Cardiac fibroblast (primary cell): ENCODE measurements around the gene AOC2.

Experiments
- DNase-seq, 2 donors: peaks; one replicate each; pipeline versions ENCODE4 v3.0.0 to v3.0.0-alpha.2; 2010; ENCODE audit warnings: low read depth in 2 of 2
- H3K4me3 ChIP-seq, 2 donors: replicated peaks in 1 of 2; 1 replicate in 1 of 2; 2 replicates in 1 of 2; pipeline ENCODE4 v1.5.1; 2011; ENCODE audit warnings: low read depth in 2 of 2, low read length in 2 of 2, mild to moderate bottlenecking in 2 of 2, moderate library complexity in 1 of 2
- TF ChIP-seq, protein P1 (sequence below): IDR thresholded peaks from one replicate; pipeline ENCODE4 v1.5.1; 2011; ENCODE audit warnings: low read depth, mild to moderate bottlenecking, low read length, inconsistent platforms

The AOC2 gene

DNA sequence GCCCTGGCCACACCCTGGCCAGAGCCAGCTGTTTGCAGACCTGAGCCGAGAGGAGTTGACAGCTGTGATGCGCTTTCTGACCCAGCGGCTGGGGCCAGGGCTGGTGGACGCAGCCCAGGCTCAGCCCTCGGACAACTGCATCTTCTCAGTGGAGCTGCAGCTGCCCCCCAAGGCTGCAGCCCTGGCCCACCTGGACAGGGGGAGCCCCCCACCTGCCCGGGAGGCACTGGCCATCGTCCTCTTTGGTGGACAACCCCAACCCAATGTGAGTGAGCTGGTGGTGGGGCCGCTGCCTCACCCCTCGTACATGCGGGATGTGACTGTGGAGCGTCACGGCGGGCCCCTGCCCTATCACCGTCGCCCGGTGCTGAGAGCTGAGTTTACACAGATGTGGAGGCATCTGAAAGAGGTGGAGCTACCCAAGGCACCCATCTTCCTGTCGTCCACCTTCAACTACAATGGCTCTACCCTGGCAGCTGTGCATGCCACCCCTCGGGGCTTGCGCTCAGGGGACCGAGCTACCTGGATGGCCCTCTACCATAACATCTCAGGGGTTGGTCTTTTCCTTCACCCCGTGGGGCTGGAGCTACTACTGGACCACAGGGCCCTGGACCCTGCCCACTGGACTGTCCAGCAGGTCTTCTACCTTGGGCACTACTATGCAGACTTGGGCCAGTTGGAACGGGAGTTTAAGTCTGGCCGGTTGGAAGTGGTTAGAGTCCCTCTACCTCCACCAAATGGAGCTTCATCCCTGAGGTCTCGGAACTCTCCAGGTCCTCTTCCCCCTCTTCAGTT, 578 bp downstream of the AOC2 start:
- DNase-seq, result no peak
- TF ChIP-seq, protein P1, sequence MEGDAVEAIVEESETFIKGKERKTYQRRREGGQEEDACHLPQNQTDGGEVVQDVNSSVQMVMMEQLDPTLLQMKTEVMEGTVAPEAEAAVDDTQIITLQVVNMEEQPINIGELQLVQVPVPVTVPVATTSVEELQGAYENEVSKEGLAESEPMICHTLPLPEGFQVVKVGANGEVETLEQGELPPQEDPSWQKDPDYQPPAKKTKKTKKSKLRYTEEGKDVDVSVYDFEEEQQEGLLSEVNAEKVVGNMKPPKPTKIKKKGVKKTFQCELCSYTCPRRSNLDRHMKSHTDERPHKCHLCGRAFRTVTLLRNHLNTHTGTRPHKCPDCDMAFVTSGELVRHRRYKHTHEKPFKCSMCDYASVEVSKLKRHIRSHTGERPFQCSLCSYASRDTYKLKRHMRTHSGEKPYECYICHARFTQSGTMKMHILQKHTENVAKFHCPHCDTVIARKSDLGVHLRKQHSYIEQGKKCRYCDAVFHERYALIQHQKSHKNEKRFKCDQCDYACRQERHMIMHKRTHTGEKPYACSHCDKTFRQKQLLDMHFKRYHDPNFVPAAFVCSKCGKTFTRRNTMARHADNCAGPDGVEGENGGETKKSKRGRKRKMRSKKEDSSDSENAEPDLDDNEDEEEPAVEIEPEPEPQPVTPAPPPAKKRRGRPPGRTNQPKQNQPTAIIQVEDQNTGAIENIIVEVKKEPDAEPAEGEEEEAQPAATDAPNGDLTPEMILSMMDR, result no peak
- H3K4me3 ChIP-seq, result no peak overlapping the region

DNA sequence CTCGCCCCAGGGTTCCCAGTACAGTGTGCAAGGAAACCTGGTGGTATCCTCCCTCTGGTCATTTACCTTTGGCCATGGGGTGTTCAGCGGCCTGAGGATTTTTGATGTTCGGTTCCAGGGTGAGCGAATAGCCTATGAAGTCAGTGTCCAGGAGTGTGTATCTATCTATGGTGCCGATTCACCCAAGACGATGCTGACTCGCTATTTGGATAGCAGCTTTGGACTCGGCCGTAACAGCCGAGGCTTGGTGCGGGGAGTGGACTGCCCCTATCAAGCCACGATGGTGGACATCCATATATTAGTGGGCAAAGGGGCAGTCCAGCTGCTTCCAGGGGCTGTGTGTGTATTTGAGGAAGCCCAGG, 1.2 kb downstream of the AOC2 start:
- no peak overlapping the region for H3K4me3 ChIP-seq
- TF ChIP-seq, protein P1, result no peak
- DNase-seq, result no peak

DNA sequence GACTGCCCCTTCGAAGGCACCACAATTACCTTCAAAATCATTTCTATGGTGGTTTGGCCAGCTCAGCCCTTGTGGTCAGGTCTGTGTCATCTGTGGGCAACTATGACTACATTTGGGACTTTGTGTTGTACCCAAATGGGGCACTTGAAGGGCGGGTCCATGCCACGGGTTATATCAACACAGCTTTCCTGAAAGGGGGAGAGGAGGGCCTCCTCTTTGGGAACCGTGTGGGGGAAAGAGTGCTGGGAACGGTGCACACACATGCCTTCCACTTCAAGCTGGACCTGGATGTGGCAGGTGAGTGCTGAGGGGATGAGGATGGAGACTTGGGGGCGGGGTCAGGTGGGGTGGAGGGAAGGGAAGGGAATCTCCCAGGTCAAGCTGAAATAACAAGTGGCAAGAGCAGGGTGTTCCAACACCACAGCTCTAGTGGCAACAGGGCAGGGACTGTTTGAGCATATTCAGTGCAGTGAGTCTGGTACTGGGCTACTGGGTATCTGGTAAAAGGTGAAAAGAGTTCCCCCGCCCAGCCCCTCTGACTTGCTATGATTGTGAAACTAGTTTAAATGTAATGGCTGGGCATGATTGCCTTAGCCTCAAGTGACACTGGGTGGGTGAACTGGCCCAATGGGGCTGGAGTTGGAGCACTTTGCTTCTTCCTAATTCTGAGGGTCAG, 1.7 kb downstream of the AOC2 start:
- TF ChIP-seq, protein P1, result no peak
- no peak for DNase-seq
- no peak overlapping the region for H3K4me3 ChIP-seq

DNA sequence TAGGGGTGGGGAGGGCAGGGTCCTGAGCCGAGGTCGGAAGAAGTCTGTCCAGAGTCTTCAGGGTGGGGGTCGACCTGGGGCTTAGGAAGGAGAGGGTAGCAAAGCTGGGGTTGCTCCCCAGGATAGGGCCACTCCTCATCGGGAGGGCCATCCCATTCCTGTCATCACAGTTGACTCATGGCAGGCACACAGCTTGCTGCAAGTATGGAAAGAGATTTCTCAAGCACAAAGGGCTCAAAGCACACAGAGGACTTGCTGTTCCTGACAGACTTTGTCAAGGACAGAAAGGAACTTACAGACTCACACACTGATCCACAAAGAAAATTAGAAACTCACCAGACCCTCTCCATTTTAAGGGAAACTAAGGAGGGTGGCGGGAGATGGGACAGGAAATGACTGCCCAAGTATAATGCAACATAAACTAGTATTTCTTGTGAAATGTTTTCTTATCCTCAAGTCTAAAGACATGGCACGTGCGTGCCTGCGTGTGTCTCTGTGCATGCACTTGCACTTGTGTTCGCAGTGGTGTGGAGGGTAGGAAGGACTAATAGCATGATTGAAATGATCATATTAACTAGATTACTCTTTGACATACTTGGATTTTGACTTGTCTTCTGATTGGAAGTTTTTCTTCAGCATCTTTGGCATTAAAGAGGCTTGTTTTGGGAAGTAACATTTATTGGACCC, 2.4 kb downstream of the AOC2 start:
- DNase-seq, result peak; percentile 59 to 80
- H3K4me3 ChIP-seq, result no peak overlapping the region
- TF ChIP-seq, protein P1, result no peak

DNA sequence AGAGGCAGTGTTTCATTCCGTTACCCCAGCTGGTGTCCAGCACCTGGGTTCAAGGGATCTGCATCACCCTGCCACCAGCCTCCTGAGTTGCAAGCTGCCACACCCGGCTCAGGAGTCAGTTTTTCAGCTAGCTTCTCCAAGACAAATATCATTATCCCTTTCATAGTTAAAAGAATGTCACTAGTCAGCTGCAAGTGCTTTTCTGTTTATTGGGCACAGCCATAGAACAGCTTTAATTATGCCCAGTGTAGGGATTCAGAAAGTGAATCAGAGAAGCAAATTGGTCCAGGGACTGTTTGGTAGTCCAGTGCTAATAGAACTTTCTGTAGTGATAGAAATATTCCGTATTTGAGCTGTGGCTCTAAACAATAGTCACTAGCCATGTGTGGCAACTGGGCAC, 3.7 kb downstream of the AOC2 start:
- DNase-seq, result no peak
- H3K4me3 ChIP-seq, result no peak overlapping the region
- TF ChIP-seq, protein P1, result no peak

DNA sequence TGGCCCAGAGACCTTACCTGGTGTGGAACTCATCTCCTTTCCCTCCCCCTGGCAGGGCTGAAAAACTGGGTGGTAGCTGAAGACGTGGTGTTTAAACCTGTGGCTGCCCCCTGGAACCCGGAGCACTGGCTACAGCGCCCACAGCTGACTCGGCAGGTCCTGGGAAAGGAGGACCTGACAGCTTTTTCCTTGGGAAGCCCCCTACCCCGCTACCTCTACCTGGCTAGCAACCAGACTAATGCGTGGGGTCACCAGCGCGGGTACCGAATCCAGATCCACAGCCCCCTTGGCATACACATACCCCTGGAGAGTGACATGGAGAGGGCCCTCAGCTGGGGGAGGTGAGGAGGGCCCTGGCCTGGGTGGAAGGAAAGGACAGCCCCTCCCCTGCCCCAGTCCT, 4.7 kb downstream of the AOC2 start:
- TF ChIP-seq, protein P1, result no peak
- H3K4me3 ChIP-seq, result no peak overlapping the region
- no peak for DNase-seq
